Fibroblast of skin of right quadriceps (primary cell): ENCODE results near the gene MLXIPL.
"Not testable (repeated sequence)": the region's sequence is repeated elsewhere in the genome, so short reads cannot be mapped to it uniquely, and the experiment has no call there.

Experiments used
- DNase-seq: peaks from one replicate; pipeline ENCODE4 v3.0.0-alpha.2; 2013

MLXIPL gene

GRCh38 chr7:73645643-73646174 is 21.4 kb upstream of the MLXIPL start:
- DNase-seq, result no peak

DNA sequence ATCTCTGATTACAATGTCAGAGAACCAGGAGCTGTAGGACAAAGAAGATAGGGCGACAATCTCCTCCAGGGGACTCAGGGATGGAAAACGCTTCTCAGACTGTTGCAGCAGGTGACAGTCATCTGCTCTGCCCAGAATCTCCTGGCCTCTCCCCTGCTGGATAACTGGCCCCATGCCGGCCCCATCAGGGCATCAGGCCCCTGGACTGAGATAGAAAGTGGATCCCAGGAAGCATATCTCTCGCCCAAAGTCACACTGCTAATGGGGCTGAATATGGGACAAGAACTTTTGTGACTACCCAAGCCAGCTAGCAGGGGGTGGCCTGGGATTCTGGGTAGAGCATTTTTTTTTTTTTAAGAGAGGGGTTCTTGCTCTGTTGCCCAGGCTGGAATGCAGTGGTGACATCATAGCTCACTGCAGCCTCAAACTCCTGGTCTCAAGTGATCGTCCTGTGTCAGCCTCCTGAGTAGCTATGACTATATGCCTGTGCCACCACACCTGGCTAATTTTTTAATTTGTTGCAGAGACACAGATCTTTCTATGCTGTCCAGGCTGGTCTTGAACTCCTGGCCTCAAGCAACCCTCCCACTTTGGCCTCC is 20.5 kb upstream of the MLXIPL start:
- DNase-seq, result no peak

DNA sequence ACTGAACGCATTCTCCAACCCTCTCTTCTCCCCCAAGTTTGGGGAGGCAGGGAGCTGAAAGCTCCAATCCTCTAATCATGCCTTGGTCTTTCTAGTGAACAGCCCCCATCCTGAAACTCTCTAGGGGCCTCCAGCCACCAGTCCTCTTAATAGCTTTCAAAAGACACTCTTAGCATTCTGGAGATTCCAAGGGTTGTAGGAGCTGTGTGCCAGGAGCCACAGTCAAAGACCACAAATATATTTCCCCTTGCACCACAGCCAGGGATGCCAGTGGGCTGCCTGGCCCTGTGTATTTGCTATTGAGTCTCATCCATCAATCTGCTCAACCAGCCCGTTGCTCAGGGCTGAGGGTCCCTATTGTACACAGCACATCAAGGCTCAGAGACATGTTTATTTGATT is 18.5 kb upstream of the MLXIPL start:
- DNase-seq, result no peak

DNA sequence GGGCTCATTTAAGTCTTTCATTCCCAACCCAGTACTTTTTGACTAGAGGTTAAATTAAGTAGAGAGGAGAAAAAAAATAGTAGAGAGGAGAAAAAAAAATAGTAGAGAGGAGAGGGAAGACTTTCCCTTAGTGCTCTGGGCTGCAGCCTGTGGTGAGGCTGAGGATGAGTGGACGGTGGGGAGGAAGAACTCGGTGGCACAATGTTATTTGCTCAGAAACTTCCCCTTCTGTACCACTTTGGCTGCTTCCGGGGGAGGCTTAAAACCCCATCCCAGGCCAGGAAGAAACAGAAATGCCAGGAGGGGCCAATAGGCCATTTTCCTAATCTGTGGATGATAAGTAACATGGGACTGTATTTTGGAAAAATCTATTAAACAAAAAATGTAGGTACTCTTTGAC is 14.6 kb upstream of the MLXIPL start:
- DNase-seq, result no peak

DNA sequence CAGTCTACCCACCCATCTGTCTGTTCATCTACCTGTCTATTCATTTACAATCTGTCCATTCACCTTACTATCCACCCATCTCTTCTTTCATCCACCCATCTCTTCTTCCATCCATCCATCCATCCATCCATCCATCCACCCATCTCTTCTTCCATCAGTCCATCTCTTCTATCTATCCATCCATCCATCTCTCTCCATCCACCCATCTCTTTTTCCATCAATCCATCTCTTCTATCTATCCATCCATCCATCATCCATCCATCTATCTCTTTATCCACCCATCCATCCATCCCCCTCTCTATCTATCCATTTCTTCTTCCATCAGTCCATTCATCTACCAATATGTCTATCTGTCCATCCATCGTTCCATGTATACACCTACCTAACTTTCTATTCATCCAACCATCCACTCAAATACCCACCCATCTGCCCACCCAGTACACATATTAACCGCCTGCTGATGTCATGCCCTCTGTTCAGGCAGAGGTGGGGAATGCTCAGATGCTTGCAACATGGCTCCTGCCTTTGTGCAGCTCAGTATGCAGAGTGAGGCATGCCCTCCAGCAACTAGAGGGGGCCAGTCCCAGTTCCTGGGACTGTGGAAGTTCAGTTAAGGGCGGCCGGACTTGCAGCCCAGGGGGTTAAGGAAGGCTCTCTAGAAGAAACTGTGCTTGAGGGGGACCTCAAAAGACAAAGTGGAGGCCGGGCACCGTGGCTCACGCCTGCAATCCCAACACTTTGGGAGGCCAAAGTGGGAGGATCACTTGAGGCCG is 11.3 kb upstream of the MLXIPL start:
- no peak for DNase-seq

GRCh38 chr7:73633844-73634243 is 9.5 kb upstream of the MLXIPL start:
- DNase-seq, result no peak

DNA sequence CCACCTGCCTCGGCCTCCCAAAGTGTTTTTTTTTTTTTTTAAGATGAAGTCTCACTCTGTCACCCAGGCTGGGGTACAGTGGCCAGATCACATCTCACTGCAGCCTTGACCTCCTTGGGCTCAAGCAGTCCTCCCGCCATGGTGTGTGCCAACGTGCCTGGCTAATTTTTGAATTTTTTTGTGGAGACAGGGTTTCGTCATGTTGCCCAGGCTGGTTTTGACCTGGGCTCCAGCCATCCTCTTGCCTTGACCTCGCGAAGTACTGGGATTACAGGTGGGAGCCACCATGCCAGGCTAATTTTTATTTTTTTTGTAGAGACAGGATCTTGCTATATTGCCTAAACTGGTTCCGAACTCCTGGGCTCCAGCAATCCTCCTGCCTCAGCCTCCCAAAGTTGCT is 9.0 kb upstream of the MLXIPL start:
- no peak for DNase-seq

GRCh38 chr7:73631558-73631957 is 7.2 kb upstream of the MLXIPL start:
- DNase-seq, result no peak

- no peak for DNase-seq
Observed at GRCh38 chr7:73628504-73628903, 4.2 kb upstream of the MLXIPL start.

DNA sequence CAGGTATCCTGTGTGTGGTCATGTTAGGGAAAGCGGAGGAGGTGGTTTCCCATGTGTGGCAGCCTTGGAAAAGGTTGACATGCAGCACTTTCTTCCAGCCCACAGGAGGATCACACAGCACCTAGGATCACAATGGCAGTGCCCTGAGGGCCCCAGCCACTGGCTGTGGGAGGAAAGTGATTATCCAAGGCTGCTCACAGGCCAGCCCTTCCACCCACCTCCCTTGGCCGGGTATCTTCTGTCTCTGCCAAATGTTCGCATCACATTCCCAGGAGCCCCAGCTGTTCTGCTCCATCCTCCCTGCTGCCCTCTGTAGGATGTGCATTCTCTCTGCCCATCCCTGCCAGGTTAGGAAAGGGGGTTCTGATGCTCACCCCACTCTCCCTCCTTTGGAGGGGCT is 2.5 kb upstream of the MLXIPL start:
- DNase-seq, result no peak

GRCh38 chr7:73625276-73625675 is 954 bp upstream of the MLXIPL start:
- no peak for DNase-seq

DNA sequence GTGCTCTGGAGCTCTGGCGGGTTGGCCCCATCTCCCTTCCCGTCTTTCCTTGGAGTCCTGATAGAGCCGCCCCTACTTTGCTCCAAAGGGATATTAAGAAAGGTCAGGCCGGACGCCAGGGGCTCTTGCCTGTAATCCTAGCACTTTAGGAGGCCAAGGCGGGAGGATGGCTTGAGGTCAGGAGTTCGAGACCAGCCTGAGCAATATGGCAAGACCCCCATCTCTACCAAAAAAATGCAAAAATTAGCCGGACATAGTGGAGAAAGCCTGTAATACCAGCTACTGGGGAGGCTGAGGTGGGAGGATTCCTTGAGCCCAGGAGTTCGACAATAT is 313 bp upstream of the MLXIPL start:
- DNase-seq, result no peak

DNA sequence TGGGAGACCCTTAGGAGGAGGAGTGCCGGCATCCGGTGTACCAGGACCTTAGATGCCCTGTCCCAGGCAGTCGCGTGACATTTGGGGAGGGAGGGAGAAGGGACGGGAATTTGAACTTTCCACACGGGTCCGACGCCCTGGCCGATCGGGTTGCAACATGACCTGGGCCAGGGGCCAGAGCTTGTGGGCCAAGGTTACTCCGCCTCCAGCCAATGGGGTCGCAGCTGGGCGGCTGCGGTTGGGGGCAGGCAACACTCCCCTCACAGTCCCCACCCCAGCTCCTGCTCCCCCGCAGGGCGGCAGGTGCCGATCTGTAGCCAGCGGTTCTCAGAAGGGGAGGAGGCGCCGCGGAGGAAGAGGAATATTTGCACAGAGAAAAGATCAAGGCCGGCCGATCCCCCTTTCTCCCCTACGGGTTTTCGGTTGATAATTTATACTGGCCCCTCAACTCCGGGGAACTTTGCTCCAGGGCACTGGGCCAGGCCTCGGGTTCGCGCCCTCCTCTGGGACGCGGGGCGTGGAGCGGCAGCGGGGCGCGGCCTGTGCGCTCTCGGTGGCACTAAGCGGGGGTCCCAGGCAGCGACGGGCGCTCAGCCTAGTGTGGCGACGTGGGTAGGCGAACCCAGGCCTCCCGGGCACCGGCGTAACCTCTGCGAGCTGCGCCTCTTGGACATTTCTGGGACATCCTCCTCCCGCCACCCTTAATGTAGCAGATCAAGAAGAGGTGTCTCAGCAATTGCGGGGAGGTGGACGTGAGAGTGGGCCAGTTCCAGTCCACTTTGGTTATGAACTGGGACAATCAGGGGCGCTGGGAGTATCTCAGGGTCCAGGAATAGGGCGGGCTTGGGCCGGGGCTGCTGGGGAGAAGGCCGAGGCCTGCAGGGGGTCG is 1.2 kb downstream of the MLXIPL start:
- no peak for DNase-seq

DNA sequence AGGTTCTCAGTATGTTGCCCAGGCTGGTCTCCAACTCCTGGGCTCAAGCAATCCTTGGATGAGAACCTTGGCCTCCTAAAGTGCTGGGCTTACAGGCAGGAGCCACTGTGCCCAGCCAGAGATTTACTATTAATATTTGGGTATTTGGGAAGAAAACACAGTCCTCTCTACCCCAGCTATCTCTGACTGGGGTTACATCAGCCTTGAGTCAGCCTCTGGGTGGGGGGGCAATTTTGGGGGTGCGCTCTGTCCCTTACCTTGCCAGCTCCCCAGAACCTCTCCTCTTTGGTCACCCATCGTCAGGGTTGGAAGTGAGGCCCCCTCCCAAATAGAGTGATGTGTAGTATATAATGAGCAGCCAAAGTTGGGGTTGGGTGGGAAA is 1.8 kb downstream of the MLXIPL start:
- DNase-seq, result no peak

- no peak for DNase-seq
Observed at GRCh38 chr7:73621168-73622063, 2.9 kb downstream of the MLXIPL start.

GRCh38 chr7:73619394-73619793 is 4.9 kb downstream of the MLXIPL start:
- not testable (repeated sequence) for DNase-seq

DNA sequence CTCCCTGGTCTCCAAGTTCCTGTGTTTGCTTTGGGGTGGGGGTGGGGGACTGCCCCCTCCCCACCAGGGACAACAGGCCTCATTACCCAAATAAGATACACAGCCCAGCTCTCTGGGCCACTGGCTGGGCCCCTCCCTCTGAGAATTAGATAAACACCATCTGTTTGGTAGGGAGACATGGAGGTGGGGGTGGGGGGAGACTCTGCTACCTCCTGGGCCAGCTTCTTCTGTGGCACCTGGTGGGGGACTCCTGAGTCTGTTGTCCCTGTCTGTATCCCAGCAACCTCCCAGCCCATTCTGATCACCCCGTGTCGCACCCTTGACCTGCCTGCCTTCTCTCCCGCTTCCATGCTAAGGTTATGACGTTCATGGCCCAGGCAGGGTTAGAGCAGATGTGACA is 5.8 kb downstream of the MLXIPL start:
- no peak for DNase-seq

DNA sequence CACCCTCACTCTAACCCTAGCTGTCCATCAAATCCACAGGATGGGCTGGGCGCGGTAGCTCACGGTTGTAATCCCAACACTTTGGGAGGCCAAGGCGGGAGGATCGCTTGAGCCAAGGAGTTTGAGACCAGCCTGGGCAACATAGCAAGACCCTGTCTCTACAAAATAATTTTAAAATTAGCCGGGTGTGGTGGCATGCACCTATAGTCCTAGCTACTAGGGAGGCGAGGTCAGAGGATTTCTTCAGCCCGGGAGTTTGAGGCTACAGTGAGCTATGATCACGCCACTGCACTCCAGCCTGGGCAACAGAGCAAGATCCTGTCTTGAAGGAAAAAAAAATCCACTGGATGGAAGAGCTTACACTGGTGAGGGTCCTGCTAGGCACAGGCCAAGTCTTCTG is 6.8 kb downstream of the MLXIPL start:
- not testable (repeated sequence) for DNase-seq

- DNase-seq, result no peak
Observed at GRCh38 chr7:73615886-73616285, 8.4 kb downstream of the MLXIPL start.

DNA sequence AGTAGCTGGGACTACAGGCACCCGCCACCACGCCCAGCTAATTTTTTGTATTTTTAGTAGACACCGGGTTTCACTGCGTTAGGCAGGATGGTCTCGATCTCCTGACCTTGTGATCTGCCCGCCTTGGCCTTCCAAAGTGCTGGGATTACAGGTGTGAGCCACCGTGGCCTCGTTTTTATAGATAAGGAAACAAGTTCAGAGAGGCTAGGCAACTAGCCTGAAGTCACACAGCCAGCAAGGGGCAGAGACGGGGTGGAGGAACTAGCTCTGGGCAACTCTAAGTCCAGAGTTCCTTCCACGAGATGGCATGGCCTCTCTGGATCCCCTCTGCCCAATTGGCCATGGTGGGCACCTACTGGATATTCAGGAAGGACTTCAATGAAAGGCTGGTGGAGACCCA is 9.4 kb downstream of the MLXIPL start:
- not testable (repeated sequence) for DNase-seq

DNA sequence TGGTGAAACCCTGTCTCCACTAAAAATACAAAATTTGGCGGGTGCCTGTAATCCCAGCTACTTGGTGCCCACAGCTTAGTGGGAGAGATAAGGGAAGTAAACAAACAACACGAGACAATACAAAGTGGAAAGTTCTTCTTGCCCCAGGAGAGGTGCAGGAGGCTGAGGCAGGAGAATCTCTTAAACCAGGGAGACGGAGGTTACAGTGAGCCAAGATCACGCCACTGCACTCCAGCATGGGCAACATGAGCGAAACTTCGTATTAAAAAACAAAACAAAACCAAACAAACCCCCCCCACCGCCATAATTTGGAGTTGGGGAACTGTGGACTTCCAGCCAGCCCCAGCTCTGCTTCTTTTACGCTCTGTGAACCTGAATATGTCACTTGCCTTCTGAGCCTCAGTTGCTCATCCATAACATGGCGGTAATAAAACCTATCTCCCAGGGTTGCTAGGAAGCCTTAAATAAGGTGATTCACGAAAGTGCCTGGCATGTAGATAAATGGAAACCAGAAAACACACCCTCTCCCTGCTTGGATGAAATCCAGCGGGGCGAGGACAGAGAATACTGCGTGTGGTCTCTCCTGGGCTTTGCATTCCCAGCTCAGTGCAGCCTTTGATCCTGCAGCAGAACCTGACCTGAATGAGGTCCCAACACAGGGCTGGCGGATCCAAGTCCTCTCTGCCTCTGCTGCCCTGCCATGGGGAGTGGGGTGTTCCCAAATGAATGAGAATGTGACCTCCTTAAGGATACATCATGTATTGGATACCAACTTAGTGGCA is 10.2 kb downstream of the MLXIPL start:
- no peak for DNase-seq
